TTC549 (cell line): Measurements from ENCODE around the gene FAM236C.
"Not testable (repeated sequence)": the region's sequence is repeated elsewhere in the genome, so short reads cannot be mapped to it uniquely, and the experiment has no call there.

Source experiments
- FAIRE-seq: peaks from 2 replicates; lab custom pipeline; 2012; peaks lifted over from hg19 to GRCh38; lab: Jason Lieb, UNC

FAM236C gene

DNA sequence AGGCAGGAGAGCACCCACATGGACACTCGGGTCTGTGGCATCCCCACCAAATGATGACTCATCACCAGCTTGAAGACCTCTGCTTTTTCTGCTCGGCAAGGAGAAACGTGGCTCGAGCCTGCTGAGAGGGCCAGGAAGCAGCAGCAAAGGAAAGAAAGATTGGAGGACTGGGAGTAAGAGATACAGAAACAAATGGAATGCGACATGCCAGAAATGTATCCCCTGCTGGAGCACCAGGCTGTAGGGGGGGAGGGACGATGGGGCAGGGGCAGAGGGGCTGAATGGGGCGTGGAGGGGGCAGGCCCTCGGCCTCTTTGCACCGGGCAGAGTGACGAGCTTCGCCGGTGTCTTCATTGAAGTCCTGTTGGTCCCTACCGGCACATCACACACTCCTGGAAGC is at the start of gene FAM236C:
TSS of gene FAM236C (plus strand) at position 301 of the 400 bp plus-strand sequence. CDS start 100 bp downstream, outside the sequence.
- not testable (repeated sequence) for FAIRE-seq

DNA sequence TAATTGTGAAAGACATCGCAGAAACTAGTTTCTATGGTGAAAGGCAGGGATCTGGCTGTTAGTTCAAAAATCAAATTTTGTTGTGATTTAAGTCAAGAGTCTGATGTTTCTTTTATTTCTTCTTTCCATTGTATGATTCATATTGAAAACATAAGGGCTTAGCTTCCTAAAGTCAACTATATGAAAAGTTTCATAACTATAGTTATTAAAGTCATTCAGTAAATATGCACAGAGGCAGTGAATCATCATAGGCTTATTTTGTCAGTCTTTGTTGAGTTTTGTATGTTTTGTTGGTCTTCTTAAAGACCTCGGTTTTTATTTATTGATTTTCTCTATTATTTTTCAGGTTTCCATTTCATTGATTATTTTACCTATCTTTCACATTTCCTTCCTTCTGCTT is 29.5 kb upstream of the FAM236C start:
- not testable (repeated sequence) for FAIRE-seq

DNA sequence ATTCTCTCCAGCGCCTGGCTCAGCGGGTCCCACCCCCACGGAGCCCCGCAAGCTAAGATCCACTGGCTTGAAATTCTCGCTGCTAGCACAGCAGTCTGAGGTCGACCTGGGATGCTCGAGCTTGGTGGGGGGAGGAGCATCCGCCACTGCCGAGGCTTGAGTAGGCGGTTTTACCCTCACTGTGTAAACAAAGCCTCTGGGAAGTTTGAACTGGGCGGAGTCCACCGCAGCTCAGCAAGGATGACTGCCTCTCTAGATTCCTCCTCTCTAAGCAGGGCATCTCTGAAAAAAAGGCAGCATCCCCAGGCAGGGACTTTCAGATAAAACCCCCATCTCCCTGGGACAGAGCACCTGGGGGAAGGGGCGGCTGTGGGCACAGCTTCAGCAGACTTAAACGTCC is 22.7 kb upstream of the FAM236C start:
- FAIRE-seq, result not testable (repeated sequence)

DNA sequence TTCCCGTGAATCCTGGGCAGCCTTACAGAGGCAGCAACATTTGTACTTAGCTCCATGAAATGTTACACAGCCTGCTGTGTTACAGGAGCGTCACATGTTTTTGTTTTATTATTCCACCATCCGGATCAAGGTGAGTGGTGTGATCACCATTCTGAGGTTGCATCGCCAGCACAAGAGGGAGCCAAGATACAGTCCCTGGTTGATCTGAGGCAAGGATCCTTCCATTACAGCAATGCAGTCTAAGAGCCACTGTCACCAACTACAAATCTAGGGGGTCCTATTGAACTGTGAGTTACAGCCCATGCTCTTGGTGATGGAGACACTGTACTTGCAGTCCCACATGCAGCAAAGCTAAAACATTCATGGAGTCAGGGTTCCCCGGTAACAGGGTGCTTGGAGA is 3.7 kb downstream of the FAM236C start:
- FAIRE-seq, result not testable (repeated sequence)

DNA sequence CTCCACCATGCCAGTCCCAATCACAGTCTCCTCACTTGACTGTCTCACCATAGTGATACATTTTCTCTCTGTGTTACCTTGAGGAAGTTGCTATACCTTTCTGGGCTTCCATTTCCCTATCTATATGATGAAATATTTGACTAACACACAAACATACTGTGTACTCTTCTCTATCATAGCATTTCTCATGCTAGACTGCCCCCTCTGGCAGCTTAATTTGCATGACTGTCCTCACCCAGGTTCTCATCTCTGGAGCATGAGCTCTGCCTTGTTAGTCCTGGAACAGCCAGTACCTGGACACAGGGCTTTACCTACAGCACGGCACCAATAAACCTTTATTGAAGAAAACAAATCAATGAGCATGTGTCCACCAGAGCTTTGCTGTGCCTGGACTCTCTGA is 19.9 kb downstream of the FAM236C start:
- FAIRE-seq, result not testable (repeated sequence)

DNA sequence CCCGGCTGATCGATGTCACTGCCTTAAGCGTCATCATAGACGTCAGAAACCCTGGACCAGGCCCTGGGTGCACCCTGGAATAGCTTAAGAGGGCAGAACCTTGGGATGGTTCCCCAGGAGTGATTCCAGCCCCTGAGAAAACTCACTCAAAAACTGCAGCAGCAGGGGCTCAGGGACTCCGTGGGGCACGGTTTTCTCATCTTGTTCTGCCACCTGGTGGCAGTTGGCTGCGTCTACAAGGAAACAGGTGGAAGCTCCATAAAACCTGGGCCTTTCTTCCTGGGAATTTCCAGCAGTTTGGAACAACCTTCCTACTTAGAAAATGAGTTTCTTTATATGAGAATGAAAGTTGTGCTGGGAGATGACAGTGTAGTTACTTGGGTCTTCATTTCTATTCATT is 24.0 kb downstream of the FAM236C start:
- peak; percentile 76 for FAIRE-seq

DNA sequence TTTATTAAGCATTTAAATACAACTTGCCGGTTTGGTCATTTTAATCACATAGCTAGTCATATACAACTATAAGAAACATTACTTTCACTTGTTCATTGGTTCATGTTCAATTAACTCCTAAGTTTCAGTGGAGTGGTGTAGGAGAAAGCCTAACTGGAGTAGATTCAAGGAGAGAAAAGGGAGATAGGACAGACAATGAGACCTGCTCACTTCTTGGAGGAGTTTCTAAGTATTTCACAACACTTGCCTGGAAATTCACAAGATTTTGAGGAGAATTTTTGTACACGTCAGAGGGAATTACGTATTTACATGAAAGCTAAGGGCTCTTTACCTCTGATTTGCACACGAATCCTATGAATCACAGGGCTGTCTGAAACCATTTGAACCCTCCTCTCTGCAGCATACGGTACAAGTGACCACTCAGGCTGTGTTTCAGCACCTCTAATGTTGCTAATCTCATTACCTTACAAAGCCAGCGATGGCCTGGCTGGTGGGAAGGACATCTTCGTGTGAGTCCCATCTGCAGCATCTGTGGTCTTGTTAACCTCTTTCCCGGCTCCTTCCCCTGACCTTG is 24.6 kb downstream of the FAM236C start:
- not testable (repeated sequence) for FAIRE-seq

DNA sequence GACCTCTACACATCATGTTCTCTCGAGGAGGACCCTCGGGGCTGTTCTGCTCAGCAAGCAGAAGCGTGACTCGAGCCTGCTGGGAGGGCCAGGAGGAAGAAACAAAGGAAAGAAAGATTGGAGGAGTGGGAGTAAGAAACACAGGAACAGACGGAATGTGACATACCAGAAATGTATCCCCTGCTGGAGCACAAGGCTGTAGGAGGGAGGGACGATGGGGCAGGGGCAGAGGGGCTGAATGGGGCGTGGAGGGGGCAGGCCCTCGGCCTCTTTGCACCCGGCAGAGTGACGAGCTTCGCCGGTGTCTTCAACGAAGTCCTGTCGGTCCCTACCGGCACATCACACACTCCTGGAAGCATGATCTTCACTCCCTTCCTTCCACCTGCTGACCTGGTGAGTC is 25.5 kb downstream of the FAM236C start, which contains the start of gene FAM236A:
TSS of gene FAM236A (plus strand) at position 301 of the 400 bp plus-strand sequence. CDS start at position 358, 57 bp downstream.
- not testable (repeated sequence) for FAIRE-seq

DNA sequence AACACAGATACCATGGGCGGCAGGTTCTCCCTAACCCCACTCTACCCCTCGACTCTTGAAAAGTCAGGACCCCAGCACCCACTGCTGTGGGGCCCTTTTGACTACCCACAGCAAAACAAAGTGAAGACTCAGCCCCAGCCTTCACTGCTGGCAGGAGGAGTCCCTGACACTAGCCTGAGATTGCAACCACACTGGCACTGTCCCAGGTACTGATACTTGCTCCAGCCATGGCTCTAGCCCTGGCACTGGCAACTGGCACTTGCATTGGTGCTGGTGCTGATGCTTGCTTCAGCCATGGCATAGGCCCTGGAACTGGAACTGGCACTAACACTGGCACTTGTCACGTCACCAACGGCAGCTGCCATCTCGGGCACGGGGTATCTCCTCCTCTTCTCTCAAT is 29.9 kb downstream of the FAM236C start:
- not testable (repeated sequence) for FAIRE-seq

DNA sequence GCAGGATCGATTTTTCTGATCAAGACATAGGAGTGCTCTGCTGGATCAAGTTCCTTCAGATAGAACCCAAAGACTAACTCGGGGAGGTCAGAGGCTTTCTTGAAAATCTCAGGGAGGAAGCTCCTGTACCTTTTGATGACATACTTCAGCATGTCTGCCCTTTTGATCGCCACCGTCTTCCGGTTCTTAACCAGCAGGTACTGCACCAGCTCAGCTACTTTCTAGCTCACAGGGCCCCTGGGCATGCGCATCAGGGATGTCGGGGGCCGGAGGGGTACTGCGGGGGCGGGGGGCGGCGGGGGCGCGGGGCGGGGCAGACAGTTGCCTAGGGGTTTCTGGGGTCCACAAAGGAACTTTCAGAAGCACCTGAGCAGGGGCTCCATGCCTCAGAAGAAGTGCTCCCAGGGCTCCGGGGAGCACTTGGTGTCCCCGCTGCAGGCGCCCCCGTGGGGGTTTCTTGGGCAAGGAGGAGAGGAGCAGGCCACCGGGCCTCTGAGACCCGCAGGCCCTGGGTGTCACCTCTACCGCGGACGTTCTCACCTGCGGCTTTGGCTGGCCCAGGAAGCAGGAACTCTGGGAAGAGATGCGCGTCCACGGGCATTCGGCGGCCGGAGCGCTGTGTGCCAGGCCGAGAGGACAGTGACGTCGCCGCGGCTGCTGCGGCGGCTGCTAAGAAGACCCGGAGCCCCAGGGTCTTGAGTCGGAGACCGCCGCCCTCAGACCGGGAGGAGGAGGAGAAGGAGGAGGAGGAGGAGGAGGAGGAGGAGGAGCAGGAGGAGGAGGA is 30.8 kb downstream of the FAM236C start:
- FAIRE-seq, result not testable (repeated sequence)

DNA sequence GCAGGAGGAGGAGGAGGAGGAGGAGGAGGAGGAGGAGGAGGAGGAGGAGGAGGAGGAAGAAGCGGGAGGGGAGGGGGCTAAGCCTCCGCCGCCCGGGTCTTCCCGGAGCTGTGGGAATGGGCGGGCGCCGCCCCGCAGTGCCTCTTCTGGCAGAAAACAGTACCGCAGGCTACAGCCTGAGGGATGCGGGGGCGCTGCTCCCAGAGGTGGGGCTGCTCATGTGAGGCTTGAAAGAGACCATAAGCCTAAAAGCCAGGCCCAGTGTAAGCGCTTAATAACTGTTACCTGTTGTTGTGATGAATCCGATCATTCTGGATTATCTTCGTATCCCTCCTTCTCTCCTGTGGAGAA is 31.4 kb downstream of the FAM236C start, which contains the start of gene DMRTC1:
TSS of gene DMRTC1 (minus strand) at position 19 of the 351 bp plus-strand sequence. CDS start 68,143 bp downstream, outside the sequence.
- FAIRE-seq, result not testable (repeated sequence)

DNA sequence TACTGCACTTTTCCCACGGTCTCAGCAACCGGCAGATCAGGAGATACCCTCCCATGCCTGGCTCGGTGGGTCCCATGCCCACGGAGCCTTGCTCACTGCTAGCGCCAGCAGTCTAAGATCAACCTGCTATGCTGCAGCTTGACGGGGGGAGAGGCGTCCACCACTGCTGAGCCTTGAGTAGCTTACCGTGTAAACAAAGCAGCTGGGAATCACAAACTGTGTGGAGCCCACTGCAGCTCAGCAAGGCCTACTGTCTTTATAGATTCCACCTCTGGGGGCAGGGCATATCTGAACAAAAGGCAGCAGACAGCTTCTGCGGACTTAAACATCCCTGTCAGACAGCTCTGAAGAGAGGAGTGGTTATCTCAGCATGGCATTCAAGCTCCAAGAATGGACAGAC is 47.6 kb downstream of the FAM236C start:
- not testable (repeated sequence) for FAIRE-seq
